GM18873 (cell line): ENCODE data around the gene INTS7.
"Not testable (repeated sequence)": the region's sequence is repeated elsewhere in the genome, so short reads cannot be mapped to it uniquely, and the experiment has no call there.

Source experiments
- ATAC-seq: cut with Tn5 transposase; IDR thresholded peaks from one replicate; pipeline ENCODE4 v1.9.1; 2021; ENCODE audit warnings: mild to moderate bottlenecking, moderate library complexity, moderate number of reproducible peaks; ENCODE audit not compliant: unreplicated experiment, low FRiP score

Gene INTS7

GRCh38 chr1:211939876-211940468, 95.4 kb downstream of the INTS7 start:
- peak; percentile 76 for ATAC-seq

- no peak for ATAC-seq
Measured at GRCh38 chr1:211938561-211938997, 96.8 kb downstream of the INTS7 start.

- not testable (repeated sequence) for ATAC-seq
Measured at GRCh38 chr1:211937422-211937821, 97.9 kb downstream of the INTS7 start.

- peak; percentile 76 for ATAC-seq
Measured at GRCh38 chr1:211935448-211935970, 99.8 kb downstream of the INTS7 start.

- ATAC-seq, result no peak
Measured at GRCh38 chr1:211933946-211934714, 101.2 kb downstream of the INTS7 start.

- no peak for ATAC-seq
Measured at GRCh38 chr1:211932933-211933254, 102.5 kb downstream of the INTS7 start.

GRCh38 chr1:211932231-211932932, 103.0 kb downstream of the INTS7 start:
- ATAC-seq, result no peak

- no peak for ATAC-seq
Measured at GRCh38 chr1:211929683-211930082, 105.7 kb downstream of the INTS7 start.

- ATAC-seq, result no peak
Measured at GRCh38 chr1:211928993-211929637, 106.2 kb downstream of the INTS7 start.

GRCh38 chr1:211928290-211928801, 107.0 kb downstream of the INTS7 start:
- ATAC-seq, result no peak

GRCh38 chr1:211925016-211925415, 110.3 kb downstream of the INTS7 start:
- ATAC-seq, result peak; percentile 58

GRCh38 chr1:211924256-211924655, 111.1 kb downstream of the INTS7 start:
- ATAC-seq, result no peak

GRCh38 chr1:211923095-211923494, 112.3 kb downstream of the INTS7 start:
- no peak for ATAC-seq

GRCh38 chr1:211921579-211922095, 113.7 kb downstream of the INTS7 start:
- no peak for ATAC-seq

GRCh38 chr1:211920602-211921226, 114.6 kb downstream of the INTS7 start:
- ATAC-seq, result no peak

GRCh38 chr1:211920141-211920572, 115.2 kb downstream of the INTS7 start:
- no peak for ATAC-seq

- ATAC-seq, result no peak
Measured at GRCh38 chr1:211918843-211919414, 116.4 kb downstream of the INTS7 start.

GRCh38 chr1:211916458-211916857, 118.9 kb downstream of the INTS7 start:
- not testable (repeated sequence) for ATAC-seq

- ATAC-seq, result no peak
Measured at GRCh38 chr1:211915924-211916323, 119.4 kb downstream of the INTS7 start.
